Measurements from ENCODE around the gene NIF3L1.

DNA sequence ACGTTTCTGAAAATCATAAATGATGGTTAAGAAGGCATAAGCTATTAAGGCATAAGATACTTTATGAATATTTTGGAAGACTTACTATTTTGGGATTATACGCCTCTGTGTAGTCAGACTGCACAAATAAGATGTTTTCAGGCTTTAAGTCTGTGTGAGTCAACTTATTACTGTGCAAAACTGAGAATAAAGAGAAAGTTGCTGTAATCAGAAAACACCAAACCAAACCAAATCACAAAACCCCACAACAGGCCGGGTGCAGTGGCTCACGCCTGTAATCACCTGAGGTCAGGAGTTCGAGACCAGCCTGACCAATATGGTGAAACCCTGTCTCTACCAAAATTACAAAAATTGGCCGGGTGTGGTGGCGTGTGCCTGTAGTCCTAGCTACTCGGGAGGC, 32.4 kb upstream of the NIF3L1 start:
- TF ChIP-seq, protein P1, sequence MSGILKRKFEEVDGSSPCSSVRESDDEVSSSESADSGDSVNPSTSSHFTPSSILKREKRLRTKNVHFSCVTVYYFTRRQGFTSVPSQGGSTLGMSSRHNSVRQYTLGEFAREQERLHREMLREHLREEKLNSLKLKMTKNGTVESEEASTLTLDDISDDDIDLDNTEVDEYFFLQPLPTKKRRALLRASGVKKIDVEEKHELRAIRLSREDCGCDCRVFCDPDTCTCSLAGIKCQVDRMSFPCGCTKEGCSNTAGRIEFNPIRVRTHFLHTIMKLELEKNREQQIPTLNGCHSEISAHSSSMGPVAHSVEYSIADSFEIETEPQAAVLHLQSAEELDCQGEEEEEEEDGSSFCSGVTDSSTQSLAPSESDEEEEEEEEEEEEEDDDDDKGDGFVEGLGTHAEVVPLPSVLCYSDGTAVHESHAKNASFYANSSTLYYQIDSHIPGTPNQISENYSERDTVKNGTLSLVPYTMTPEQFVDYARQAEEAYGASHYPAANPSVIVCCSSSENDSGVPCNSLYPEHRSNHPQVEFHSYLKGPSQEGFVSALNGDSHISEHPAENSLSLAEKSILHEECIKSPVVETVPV (CRISPR knock-in tag; IDR thresholded peaks at IDR 0.05) = no peak
- TF ChIP-seq TOX (CRISPR knock-in tag; IDR thresholded peaks at IDR 0.05; ENCODE audit: borderline replicate concordance) (no peak), TCF4 (CRISPR knock-in tag; IDR thresholded peaks at IDR 0.05; ENCODE audit: borderline replicate concordance) (no peak), ZNF70 (CRISPR knock-in tag; IDR thresholded peaks at IDR 0.05) (no peak)
- TF ChIP-seq, protein P2, sequence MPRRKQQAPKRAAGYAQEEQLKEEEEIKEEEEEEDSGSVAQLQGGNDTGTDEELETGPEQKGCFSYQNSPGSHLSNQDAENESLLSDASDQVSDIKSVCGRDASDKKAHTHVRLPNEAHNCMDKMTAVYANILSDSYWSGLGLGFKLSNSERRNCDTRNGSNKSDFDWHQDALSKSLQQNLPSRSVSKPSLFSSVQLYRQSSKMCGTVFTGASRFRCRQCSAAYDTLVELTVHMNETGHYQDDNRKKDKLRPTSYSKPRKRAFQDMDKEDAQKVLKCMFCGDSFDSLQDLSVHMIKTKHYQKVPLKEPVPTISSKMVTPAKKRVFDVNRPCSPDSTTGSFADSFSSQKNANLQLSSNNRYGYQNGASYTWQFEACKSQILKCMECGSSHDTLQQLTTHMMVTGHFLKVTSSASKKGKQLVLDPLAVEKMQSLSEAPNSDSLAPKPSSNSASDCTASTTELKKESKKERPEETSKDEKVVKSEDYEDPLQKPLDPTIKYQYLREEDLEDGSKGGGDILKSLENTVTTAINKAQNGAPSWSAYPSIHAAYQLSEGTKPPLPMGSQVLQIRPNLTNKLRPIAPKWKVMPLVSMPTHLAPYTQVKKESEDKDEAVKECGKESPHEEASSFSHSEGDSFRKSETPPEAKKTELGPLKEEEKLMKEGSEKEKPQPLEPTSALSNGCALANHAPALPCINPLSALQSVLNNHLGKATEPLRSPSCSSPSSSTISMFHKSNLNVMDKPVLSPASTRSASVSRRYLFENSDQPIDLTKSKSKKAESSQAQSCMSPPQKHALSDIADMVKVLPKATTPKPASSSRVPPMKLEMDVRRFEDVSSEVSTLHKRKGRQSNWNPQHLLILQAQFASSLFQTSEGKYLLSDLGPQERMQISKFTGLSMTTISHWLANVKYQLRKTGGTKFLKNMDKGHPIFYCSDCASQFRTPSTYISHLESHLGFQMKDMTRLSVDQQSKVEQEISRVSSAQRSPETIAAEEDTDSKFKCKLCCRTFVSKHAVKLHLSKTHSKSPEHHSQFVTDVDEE (CRISPR knock-in tag; IDR thresholded peaks at IDR 0.05) = no peak

Measured in SK-N-SH treated with all-trans-retinoic acid at 6 μM for 48 hours (cell line).